Bronchial epithelial cell (primary cell): Measurements from ENCODE around the gene LUZP2. TPM values are rescaled to one million over a fixed set of nuclear protein-coding genes. Genes with fewer than 3 reads are reported as not detected.

Source experiments
- DNase-seq: peaks from one replicate; pipeline ENCODE4 v3.0.0-alpha.2; 2010; ENCODE audit warnings: low read depth
- FAIRE-seq: peaks from 2 replicates; lab custom pipeline; 2011; peaks lifted over from hg19 to GRCh38; lab: Jason Lieb, UNC
- H3K27me3 ChIP-seq: 2 replicates; pipeline ENCODE4 v1.5.1; 2011; ENCODE audit warnings: low read length; ENCODE audit not compliant: control insufficient read depth, insufficient read depth
- H3K36me3 ChIP-seq: 2 replicates; pipeline ENCODE4 v1.5.1; 2011; ENCODE audit warnings: low read length; ENCODE audit not compliant: control insufficient read depth, insufficient read depth
- H3K4me3 ChIP-seq: 2 replicates; pipeline ENCODE4 v1.5.1; 2011; ENCODE audit warnings: mild to moderate bottlenecking, low read depth, low read length, control low read depth
- CTCF ChIP-seq: IDR thresholded peaks from 2 replicates; pipeline ENCODE4 v1.5.1; 2011; ENCODE audit warnings: mild to moderate bottlenecking, moderate library complexity, low read length, control low read depth, inconsistent platforms; ENCODE audit not compliant: insufficient read depth, severe bottlenecking
- total RNA-seq: library from RNA; depleted of rRNA; stranded (reverse); fragments of >200 nt; gene quantifications from 2 replicates; pipeline ENCODE4 v1.2.1, GENCODE V29; 2014

Gene LUZP2
- total RNA-seq, 1 donor from 2014 or later: not detected

- Histone ChIP-seq H3K36me3 (no peaks in the 10 kb centered on the region), H3K27me3 (no peaks in the 10 kb centered on the region), H3K4me3 (no peak overlapping the region)
- no peak for FAIRE-seq
- TF ChIP-seq CTCF: no peak
- DNase-seq: no peak
These were observed 101.8 kb downstream of the LUZP2 start for GRCh38 chr11:24598641-24599040.

GRCh38 chr11:24609192-24610119 is 112.6 kb downstream of the LUZP2 start:
- Histone ChIP-seq H3K36me3 (no peaks in the 10 kb centered on the region), H3K4me3 (no peak overlapping the region), H3K27me3 (no peaks in the 10 kb centered on the region)
- DNase-seq: no peak
- TF ChIP-seq CTCF: no peak
- FAIRE-seq: no peak

- Histone ChIP-seq H3K27me3 (no peaks in the 10 kb centered on the region), H3K4me3 (no peak overlapping the region), H3K36me3 (no peaks in the 10 kb centered on the region)
- no peak for TF ChIP-seq CTCF
- no peak for DNase-seq
- no peak for FAIRE-seq
These were observed 118.8 kb downstream of the LUZP2 start for GRCh38 chr11:24615451-24616160.

- H3K36me3 ChIP-seq: no peaks in the 10 kb centered on the region
- FAIRE-seq (no peak), DNase-seq (peak; percentile 26)
- no peak overlapping the region for H3K4me3 ChIP-seq
- TF ChIP-seq CTCF: peak; percentile 45
- no peaks in the 10 kb centered on the region for H3K27me3 ChIP-seq
These were observed 121.0 kb downstream of the LUZP2 start for GRCh38 chr11:24617856-24618255.

GRCh38 chr11:24619900-24620299 is 123.0 kb downstream of the LUZP2 start:
- no peak for TF ChIP-seq CTCF
- no peak for FAIRE-seq

More at GRCh38 chr11:24619900-24620299, 123.0 kb downstream of the LUZP2 start:
- DNase-seq: no peak
- Histone ChIP-seq H3K36me3 (no peaks in the 10 kb centered on the region), H3K4me3 (no peak overlapping the region), H3K27me3 (no peaks in the 10 kb centered on the region)
